Measurements from ENCODE around the gene UBN2. TPM values are rescaled to one million over a fixed set of nuclear protein-coding genes. Genes with fewer than 3 reads are reported as not detected.

Gene UBN2
- total RNA-seq, 1 donor from 2014 or later: 13.2 TPM

DNA sequence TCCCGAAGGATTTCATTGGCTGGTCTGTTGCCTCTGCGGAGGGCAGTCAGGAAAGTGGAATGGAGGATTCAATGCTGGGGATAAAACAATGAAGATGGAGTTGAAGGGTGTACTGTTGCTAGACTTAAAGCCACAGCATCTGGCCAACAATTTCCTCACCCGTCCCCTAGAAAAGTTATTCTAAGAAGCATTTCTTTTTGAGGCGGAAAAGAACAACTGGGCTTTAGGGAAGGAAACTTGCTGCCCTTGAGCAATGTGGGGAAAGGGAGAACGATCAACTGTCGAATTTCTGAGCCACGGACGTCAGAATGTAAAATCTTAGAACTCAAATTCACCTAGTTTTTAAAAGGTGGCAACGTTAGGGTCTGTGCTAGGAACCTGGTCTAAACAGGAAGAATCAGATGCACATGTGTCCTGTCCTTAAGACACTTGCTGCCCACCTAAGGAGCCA, 110.8 kb downstream of the UBN2 start:
- intact Hi-C loops (cut with micrococcal nuclease): loop anchor here (2.0 to 5.0 kb wide), 4 partner anchors 304 to 1580 kb away; partner anchors contain the start of genes BRAF, CREB3L2 and ZC3HAV1L

DNA sequence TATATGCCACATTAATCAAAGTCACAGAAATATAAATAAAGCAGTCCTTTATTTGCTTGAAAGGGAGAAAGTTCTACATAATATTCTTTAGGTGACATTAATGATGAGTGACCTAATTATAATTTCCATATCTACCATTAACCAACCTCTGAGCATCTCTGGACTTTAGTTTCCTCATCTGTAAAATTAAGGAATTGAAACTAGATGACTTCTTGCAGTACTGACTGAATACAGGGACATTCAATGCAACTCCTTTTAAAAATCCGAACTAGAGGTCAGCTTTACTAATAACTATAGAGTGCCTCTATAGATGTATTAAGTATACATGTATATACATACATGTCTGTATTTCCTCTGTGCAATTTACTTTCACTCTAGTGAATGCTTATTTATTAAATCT, 114.0 kb downstream of the UBN2 start:
- intact Hi-C loops (cut with micrococcal nuclease): no loop called here

- intact Hi-C loops (cut with micrococcal nuclease): loop anchor here (10.0 kb wide), 1 partner anchor 466 kb away; no protein-coding TSS in a partner anchor
Measured at GRCh38 chr7:139351027-139351426, 120.0 kb downstream of the UBN2 start.

- intact Hi-C loops (cut with micrococcal nuclease): loop anchor here (5.0 to 10.0 kb wide), 3 partner anchors 312 to 1343 kb away; partner anchors contain the start of gene NDUFB2
Measured at GRCh38 chr7:139354729-139355128, 123.7 kb downstream of the UBN2 start.

DNA sequence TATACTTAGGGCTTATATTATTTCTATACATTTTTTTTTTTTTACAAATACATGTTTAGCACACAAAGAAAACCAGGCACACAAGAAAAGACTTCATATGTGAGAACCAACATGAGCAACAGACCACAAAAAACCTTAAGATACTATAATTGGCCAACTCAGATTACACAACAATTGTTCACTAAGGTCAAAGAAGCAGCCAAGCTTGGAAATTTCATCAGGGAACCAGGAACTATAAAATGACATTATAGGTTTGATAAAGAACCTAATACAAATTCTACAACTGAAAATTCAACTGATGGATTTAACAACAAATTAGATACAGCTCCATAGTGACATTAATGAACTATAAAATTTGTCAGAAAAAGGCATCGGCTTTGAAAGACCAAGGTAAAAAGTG, 124.3 kb downstream of the UBN2 start:
- intact Hi-C loops (cut with micrococcal nuclease): loop anchor here (5.0 to 10.0 kb wide), 3 partner anchors 313 to 1342 kb away; partner anchors contain the start of gene NDUFB2

Other genes starting within 250 kb of the UBN2 start
- 0.45 and 0.50 TPM in 2 replicates for gene KIAA1549, start 249.8 kb upstream of the UBN2 start, total RNA-seq
- gene ZC3HAV1L, start 195.2 kb upstream of the UBN2 start, total RNA-seq: 19.7 TPM in 2 replicates
- 135 TPM in 2 replicates for gene ZC3HAV1, start 121.5 kb upstream of the UBN2 start, total RNA-seq
- 3.4 and 6.7 TPM in 2 replicates for gene FMC1, start 110.1 kb downstream of the UBN2 start, total RNA-seq
- 118 and 125 TPM in 2 replicates for gene LUC7L2, start 128.7 kb downstream of the UBN2 start, total RNA-seq

Measured in T-helper 2 cell treated with Interferon-gamma antibody and Interleukin-4, amounts not matched to agents 100 ng/mL and 5 ng/mL, for 36 hours (primary cell).